ENCODE results near the gene MED25. TPM values are rescaled to one million over a fixed set of nuclear protein-coding genes. Genes with fewer than 3 reads are reported as not detected.

Gene MED25
- total and polyA plus RNA-seq, 2 of the 4 experiments (the other 2 are of a cell fraction): 4.7 to 38.5 TPM

- H3K9me1 ChIP-seq (ENCODE audit: insufficient read depth, low read length): peaks cover 15% of the 10 kb centered on the region
- peak overlapping the region; percentile 15; the same call in 1 of the 2 replicates for H3K27ac ChIP-seq (ENCODE audit: insufficient read depth, low read length)
- no peak for ATAC-seq (ENCODE audit: low read depth)
- peak overlapping the region; percentile 90 for H3K4me2 ChIP-seq (ENCODE audit: low read depth, low read length)
- H2AK9ac ChIP-seq (replicated peaks; ENCODE audit: low read depth, low read length, poor library complexity): no peak overlapping the region
- H2BK5ac ChIP-seq (ENCODE audit: low read depth, low read length, poor library complexity, severe bottlenecking): peak overlapping the region; percentile 22
- no peak overlapping the region for H3K56ac ChIP-seq (ENCODE audit: extremely low read depth, insufficient read depth, low read length)
- no peak overlapping the region for H2BK120ac ChIP-seq (ENCODE audit: low read depth, low read length)
- dilution Hi-C loops (cut with HindIII; ENCODE audit: low sequenced_read_pairs, unreplicated experiment): no loop called here
- H3K4ac ChIP-seq (ENCODE audit: low read depth, low read length): peak overlapping the region; percentile 47
- peaks cover 27 to 75% of the 10 kb centered on the region in 2 experiments for H3K79me1 ChIP-seq (ENCODE audit: low read depth in 1 of 2, low read length in 2 of 2)
- 100% methylated on average over 1 of the region's 12 CpGs; no CpG with 5 or more reads in 1 of the 2 experiments for WGBS, 2 experiments (ENCODE audit: extremely low coverage in 2 of 2, insufficient read length in 1 of 2)
- no peak overlapping the region; the same call in 1 of the 2 replicates for H3K9ac ChIP-seq (ENCODE audit: low read depth, low read length)
- POLR2A ChIA-PET (ENCODE audit: unreplicated experiment): interaction anchor here (0.6 to 0.9 kb wide), 3 partner anchors 25 to 210 kb away, joined by 3 to 4 read pairs (median 4); no protein-coding TSS in a partner anchor
- H4K91ac ChIP-seq (ENCODE audit: insufficient read depth, low read depth, low read length): no peak overlapping the region
- peak overlapping the region; percentile 75 to 94; a peak in 3 of 4 replicates for H4K8ac ChIP-seq (ENCODE audit: low read depth in 2 of 2, low read length in 2 of 2)
- H3K9me3 ChIP-seq (ENCODE audit: control insufficient read depth, insufficient read depth, low read length): no peaks in the 10 kb centered on the region
- peaks cover 10% of the 10 kb centered on the region; the same call in 1 of the 2 replicates for H3K36me3 ChIP-seq (ENCODE audit: control insufficient read depth, insufficient read depth, low read length)
- no peak overlapping the region for H3K23ac ChIP-seq (ENCODE audit: low read depth, low read length)
- H3K4me1 ChIP-seq (ENCODE audit: control insufficient read depth, insufficient read depth, low read length): peaks cover 16% of the 10 kb centered on the region
- no peaks in the 10 kb centered on the region for H3K27me3 ChIP-seq (ENCODE audit: control insufficient read depth, insufficient read depth, low read length)
- H3K18ac ChIP-seq (ENCODE audit: low read depth, low read length): no peak overlapping the region
- intact Hi-C loops (cut with micrococcal nuclease): no loop called here
- CTCF ChIA-PET: no interaction called here
- H3K14ac ChIP-seq (replicated peaks; ENCODE audit: low read depth, low read length): peak overlapping the region; percentile 20; the same call in 1 of the 2 replicates
- H2BK15ac ChIP-seq (ENCODE audit: low read depth, low read length): no peak overlapping the region
- BruUV-seq (replicated peaks): no TSS peak
- no peak for DNase-seq
- peak overlapping the region; percentile 66; the same call in 1 of the 2 replicates for H4K5ac ChIP-seq (ENCODE audit: low read depth, low read length)
- H3K4me3 ChIP-seq (ENCODE audit: insufficient read depth, low read depth, low read length): peak overlapping the region; percentile 60
- no peak overlapping the region for H2BK20ac ChIP-seq (ENCODE audit: low read depth, low read length)
- TF ChIP-seq USF2 (IDR thresholded peaks at IDR 0.05; ENCODE audit: low read depth, low read length) (no peak), MAZ (IDR thresholded peaks at IDR 0.05; ENCODE audit: borderline replicate concordance, low read depth, low read length) (no peak), RCOR1 (IDR thresholded peaks at IDR 0.05; ENCODE audit: insufficient replicate concordance, low read length) (no peak), MXI1 (IDR thresholded peaks at IDR 0.05; ENCODE audit: borderline replicate concordance, low read depth, low read length) (no peak), CHD1 (IDR thresholded peaks at IDR 0.05; ENCODE audit: low read depth, low read length) (no peak), POLR2A (IDR thresholded peaks at IDR 0.05; ENCODE audit: low read depth, low read length) (no peak), RAD21 (IDR thresholded peaks at IDR 0.05; ENCODE audit: low read length) (no peak), MAFK (IDR thresholded peaks at IDR 0.05; ENCODE audit: low read depth, low read length) (no peak), FOS (IDR thresholded peaks at IDR 0.05; ENCODE audit: low read depth, low read length) (no peak), BHLHE40 (IDR thresholded peaks at IDR 0.05; ENCODE audit: low read depth, low read length) (no peak), CEBPB (IDR thresholded peaks at IDR 0.05; ENCODE audit: low read depth, low read length) (no peak)
- peaks cover 44% of the 10 kb centered on the region for H4K20me1 ChIP-seq (ENCODE audit: insufficient read depth, low read length)
- in situ Hi-C loops (cut with MboI; ENCODE audit: low sequenced_read_pairs): loop anchor here (10.0 kb wide), 1 partner anchor 165 kb away; the partner anchor contains the start of gene ADM5
- no peak overlapping the region for H2AFZ ChIP-seq (replicated peaks; ENCODE audit: low read length, poor library complexity)
- H2AK5ac ChIP-seq (ENCODE audit: low read depth, low read length): peak overlapping the region; percentile 22
Measured at GRCh38 chr19:49850221-49850486, 32.1 kb downstream of the MED25 start.

Data from IMR-90 (cell line).